ENCODE measurements around the gene SYNM.

SYNM gene

DNA sequence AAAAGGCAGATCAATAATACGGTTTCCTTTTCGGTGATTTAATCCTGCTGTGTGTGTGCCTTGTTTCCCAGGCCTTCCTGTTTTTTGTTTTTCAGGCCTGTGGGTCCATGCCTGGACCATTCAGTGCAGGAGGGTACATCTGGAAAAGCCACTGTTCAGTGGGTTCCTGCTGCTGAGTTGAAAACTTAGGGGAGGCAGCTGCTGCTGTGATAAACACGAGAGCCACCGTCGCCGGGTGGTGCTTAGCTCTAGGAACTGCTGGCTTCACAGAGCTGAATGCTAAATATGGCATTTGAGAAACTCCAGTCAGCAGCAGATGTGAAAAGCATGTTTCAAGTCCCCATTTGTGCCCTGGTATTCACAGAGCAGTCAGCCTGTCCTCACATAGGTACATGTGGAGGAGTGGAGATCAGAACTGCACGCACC, 44.0 kb downstream of the SYNM start:
- TF ChIP-seq, protein P1, sequence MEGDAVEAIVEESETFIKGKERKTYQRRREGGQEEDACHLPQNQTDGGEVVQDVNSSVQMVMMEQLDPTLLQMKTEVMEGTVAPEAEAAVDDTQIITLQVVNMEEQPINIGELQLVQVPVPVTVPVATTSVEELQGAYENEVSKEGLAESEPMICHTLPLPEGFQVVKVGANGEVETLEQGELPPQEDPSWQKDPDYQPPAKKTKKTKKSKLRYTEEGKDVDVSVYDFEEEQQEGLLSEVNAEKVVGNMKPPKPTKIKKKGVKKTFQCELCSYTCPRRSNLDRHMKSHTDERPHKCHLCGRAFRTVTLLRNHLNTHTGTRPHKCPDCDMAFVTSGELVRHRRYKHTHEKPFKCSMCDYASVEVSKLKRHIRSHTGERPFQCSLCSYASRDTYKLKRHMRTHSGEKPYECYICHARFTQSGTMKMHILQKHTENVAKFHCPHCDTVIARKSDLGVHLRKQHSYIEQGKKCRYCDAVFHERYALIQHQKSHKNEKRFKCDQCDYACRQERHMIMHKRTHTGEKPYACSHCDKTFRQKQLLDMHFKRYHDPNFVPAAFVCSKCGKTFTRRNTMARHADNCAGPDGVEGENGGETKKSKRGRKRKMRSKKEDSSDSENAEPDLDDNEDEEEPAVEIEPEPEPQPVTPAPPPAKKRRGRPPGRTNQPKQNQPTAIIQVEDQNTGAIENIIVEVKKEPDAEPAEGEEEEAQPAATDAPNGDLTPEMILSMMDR (IDR thresholded peaks at IDR 0.05; ENCODE audit: unreplicated experiment in 3 of 3): no peak
- Mint-ChIP-seq H3K9me3 (no peaks in the 10 kb centered on the region), H3K36me3 (ENCODE audit: low read depth) (peaks cover 57% of the 10 kb centered on the region), H3K4me3 (no peak overlapping the region), H3K27ac (no peak overlapping the region), H3K27me3 (ENCODE audit: low read depth) (no peaks in the 10 kb centered on the region), H3K4me1 (peaks cover 6% of the 10 kb centered on the region)

DNA sequence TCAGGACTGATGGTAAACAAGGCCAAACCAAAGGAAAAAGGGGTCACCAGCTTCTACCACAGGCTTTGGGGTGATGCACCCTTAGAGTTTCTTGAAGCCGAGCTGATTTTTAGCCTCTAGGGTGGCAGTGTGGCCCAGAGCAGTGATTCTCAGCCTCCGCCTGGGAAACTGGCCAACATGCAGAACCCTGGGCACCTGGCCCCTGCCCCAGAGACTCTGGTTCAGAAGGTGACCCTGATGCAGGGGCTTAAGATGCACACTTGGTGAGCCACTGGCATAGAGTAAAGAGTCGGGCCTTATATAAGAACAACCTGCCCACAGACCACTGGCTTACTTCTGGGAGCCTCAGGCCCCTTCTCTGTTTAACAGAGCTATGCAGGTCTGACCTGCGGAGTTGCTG, 44.5 kb downstream of the SYNM start:
- H3K27me3 Mint-ChIP-seq (ENCODE audit: low read depth): no peaks in the 10 kb centered on the region
- TF ChIP-seq, protein P1 (IDR thresholded peaks at IDR 0.05; ENCODE audit: unreplicated experiment in 3 of 3): no peak
- H3K36me3 Mint-ChIP-seq (ENCODE audit: low read depth): peaks cover 58% of the 10 kb centered on the region
- H3K4me1 Mint-ChIP-seq: peaks cover 6% of the 10 kb centered on the region
- H3K4me3 Mint-ChIP-seq: no peak overlapping the region
- H3K27ac Mint-ChIP-seq: no peak overlapping the region
- no peaks in the 10 kb centered on the region for H3K9me3 Mint-ChIP-seq

DNA sequence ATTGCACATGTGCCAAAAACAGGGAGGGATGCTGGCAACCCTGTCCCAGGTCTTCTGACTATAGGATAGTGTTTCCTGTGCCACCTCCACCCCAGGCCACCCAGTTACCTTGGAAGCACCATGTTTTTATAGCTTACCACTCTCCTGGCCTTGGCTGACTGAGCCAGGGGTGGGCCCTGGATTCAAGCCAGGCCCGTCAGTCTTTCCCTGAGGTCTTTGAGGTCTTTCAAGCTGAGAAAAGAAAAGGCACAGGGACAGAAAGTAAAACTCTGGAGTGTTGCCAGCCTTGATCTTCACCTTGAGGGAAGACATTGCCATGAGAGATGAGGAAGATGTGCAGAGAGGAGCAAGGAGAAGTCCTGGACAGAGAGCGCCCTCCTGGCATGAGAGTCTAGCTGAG, 46.3 kb downstream of the SYNM start:
- TF ChIP-seq, protein P1 (IDR thresholded peaks at IDR 0.05; ENCODE audit: unreplicated experiment in 3 of 3): no peak

DNA sequence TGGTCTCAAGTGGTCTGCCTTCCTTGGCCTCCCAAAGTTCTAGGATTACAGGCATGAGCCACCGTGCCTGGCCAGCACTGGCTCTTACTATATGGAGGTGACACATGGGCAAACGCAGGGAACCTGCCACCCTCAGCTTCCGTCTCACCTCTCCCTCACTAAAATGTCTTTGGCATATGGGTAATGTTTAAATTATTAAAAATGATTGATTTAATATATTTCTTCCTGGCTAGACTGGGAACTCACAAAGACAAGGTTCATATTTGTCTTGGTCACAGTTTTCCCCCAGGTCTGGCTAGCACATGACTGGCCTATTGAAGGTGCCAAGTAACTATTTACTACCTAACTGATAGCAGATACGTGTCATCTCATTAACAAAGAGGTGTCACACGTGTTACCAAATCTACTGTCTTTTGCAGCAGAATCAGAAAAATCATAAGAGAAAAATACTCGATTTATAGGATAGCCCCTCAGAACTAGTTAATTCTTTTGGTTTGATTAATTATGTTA, 48.2 kb downstream of the SYNM start:
- no peak overlapping the region for H3K27ac Mint-ChIP-seq
- TF ChIP-seq, protein P1 (IDR thresholded peaks at IDR 0.05; ENCODE audit: unreplicated experiment in 3 of 3): no peak
- peaks cover 6% of the 10 kb centered on the region for H3K4me1 Mint-ChIP-seq
- no peaks in the 10 kb centered on the region for H3K27me3 Mint-ChIP-seq (ENCODE audit: low read depth)
- H3K9me3 Mint-ChIP-seq: no peaks in the 10 kb centered on the region
- H3K4me3 Mint-ChIP-seq: no peak overlapping the region
- H3K36me3 Mint-ChIP-seq (ENCODE audit: low read depth): peaks cover 63% of the 10 kb centered on the region

More for the DNA sequence above, 46.3 kb downstream of the SYNM start:
- H3K27ac Mint-ChIP-seq: no peak overlapping the region
- no peaks in the 10 kb centered on the region for H3K9me3 Mint-ChIP-seq
- H3K27me3 Mint-ChIP-seq (ENCODE audit: low read depth): no peaks in the 10 kb centered on the region
- H3K36me3 Mint-ChIP-seq (ENCODE audit: low read depth): peaks cover 61% of the 10 kb centered on the region
- H3K4me1 Mint-ChIP-seq: peaks cover 6% of the 10 kb centered on the region
- no peak overlapping the region for H3K4me3 Mint-ChIP-seq

DNA sequence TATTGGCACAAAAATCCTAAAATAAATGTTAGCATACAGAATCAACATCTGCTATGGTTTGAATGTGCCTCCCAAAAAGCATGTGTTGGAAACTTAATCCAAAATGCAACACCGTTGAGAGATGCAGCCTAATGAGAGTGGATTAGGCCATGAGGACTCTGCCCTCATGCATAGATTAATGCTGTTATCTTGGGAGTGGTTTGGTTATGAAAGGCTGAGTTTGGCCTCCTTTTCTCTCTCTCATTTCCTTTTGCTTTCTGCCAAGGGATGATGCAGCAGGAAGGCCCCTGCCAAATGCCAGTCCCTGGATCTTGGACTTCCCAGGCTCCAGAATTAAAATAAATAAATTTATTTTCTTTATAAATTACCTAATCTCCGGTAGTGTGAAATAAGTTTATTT, 49.4 kb downstream of the SYNM start:
- H3K4me1 Mint-ChIP-seq: no peaks in the 10 kb centered on the region
- no peak overlapping the region for H3K4me3 Mint-ChIP-seq
- H3K27ac Mint-ChIP-seq: no peak overlapping the region
- peaks cover 74% of the 10 kb centered on the region for H3K36me3 Mint-ChIP-seq (ENCODE audit: low read depth)
- TF ChIP-seq, protein P1 (IDR thresholded peaks at IDR 0.05; ENCODE audit: unreplicated experiment in 3 of 3): no peak
- no peaks in the 10 kb centered on the region for H3K27me3 Mint-ChIP-seq (ENCODE audit: low read depth)
- no peaks in the 10 kb centered on the region for H3K9me3 Mint-ChIP-seq

DNA sequence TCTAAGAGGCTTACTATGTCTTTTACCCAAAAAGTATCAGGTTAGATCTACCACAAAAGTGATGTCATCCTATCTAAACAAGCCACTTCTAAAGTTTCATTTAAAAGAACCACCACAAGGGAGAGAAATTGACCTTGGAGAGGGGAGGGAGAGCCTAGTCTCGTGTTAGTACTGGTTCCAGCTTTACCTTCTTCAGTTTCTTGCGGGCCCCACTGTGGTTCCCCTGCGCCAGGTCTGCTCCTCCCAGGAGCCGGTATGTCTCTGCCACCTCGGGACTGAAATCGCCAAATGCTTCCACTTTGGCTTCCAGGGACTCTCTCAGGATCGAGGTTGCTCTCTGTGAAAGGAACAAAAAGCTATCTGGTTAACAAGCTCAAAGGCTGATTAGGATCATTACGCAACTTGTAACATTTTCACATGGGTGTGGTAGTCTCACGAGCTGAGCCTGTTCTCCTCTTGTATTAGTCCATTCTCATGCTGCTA, 51.1 kb downstream of the SYNM start:
- Mint-ChIP-seq H3K4me1 (no peaks in the 10 kb centered on the region), H3K27ac (no peak overlapping the region), H3K36me3 (ENCODE audit: low read depth) (peaks cover 72% of the 10 kb centered on the region), H3K4me3 (no peak overlapping the region), H3K27me3 (ENCODE audit: low read depth) (no peaks in the 10 kb centered on the region), H3K9me3 (no peaks in the 10 kb centered on the region)
- TF ChIP-seq, protein P1 (IDR thresholded peaks at IDR 0.05; ENCODE audit: unreplicated experiment in 3 of 3): no peak
